SK-N-SH (cell line): Measurements from ENCODE around the gene MLXIPL. TPM values are rescaled to one million over a fixed set of nuclear protein-coding genes. Genes with fewer than 3 reads are reported as not detected.

Experiments
- CTCF ChIA-PET: fragments of 300-600, 350-600 bp; formaldehyde crosslinking; extraction: SDS; loops from one replicate; lab custom pipeline; 2021; lab: Yijun Ruan, JAX
- POLR2A ChIA-PET: fragments of 350-600 bp; sonication (Branson Sonifier 250); formaldehyde crosslinking; extraction: SDS; loops from one replicate; lab custom pipeline; 2020; ENCODE audit warnings: antibody characterized with exemption, inconsistent platforms; lab: Yijun Ruan, JAX
- DNase-seq: peaks from one replicate; pipeline ENCODE4 v3.0.0; 2012
- H2AFZ ChIP-seq: fragments of 200-600 bp; sonication (generic); 2 replicates; pipeline ENCODE4 v1.8.1; 2016; ENCODE audit warnings: antibody characterized with exemption, mild to moderate bottlenecking, low read depth
- H3F3A ChIP-seq: fragments of 200-600 bp; sonication (generic); replicated peaks from 2 replicates; pipeline ENCODE3; 2016; ENCODE audit warnings: antibody characterized with exemption, mild to moderate bottlenecking; ENCODE audit not compliant: insufficient read depth
- H3K27ac ChIP-seq, 2 experiments: fragments of 200-500 bp in 1 of 2; fragments of 200-600 bp in 1 of 2; sonication (Bioruptor generic) in 1 of 2; sonication (generic), shearing (Covaris generic) in 1 of 2; 2 replicates each; pipeline versions ENCODE4 v1.5.1 to v1.6.1; 2014 to 2016; ENCODE audit warnings: low read depth in 2 of 2, inconsistent platforms in 1 of 2, low read length in 1 of 2, mild to moderate bottlenecking in 1 of 2, mixed read lengths in 1 of 2
- H3K27me3 ChIP-seq: fragments of 200-600 bp; sonication (generic), shearing (Covaris generic); 2 replicates; pipeline ENCODE4 v1.6.1; 2016; ENCODE audit warnings: mixed run types; ENCODE audit not compliant: insufficient read depth
- H3K36me3 ChIP-seq, 2 experiments: fragments of 200-500 bp in 1 of 2; fragments of 200-600 bp in 1 of 2; sonication (Bioruptor generic) in 1 of 2; sonication (generic) in 1 of 2; replicated peaks in 1 of 2; 2 replicates each; pipeline versions ENCODE3 to v1.5.1; 2014 to 2016; ENCODE audit warnings: low read length in 1 of 2, mild to moderate bottlenecking in 1 of 2; ENCODE audit not compliant: insufficient read depth in 2 of 2, control insufficient read depth in 1 of 2
- H3K4me1 ChIP-seq, 2 experiments: fragments of 200-500 bp in 1 of 2; fragments of 200-600 bp in 1 of 2; sonication (Bioruptor generic) in 1 of 2; sonication (generic), shearing (Covaris generic) in 1 of 2; 2 replicates each; pipeline versions ENCODE4 v1.5.1 to v1.6.1; 2014 to 2016; ENCODE audit warnings: low read depth in 1 of 2, low read length in 1 of 2, mixed run types in 1 of 2; ENCODE audit not compliant: insufficient read depth in 2 of 2, control insufficient read depth in 1 of 2
- H3K4me2 ChIP-seq: fragments of 200-600 bp; sonication (generic), shearing (Covaris generic); 2 replicates; pipeline ENCODE4 v1.6.1; 2017; ENCODE audit warnings: mixed run types
- H3K4me3 ChIP-seq, 2 experiments: fragments of 200-500 bp in 1 of 2; fragments of 200-600 bp in 1 of 2; sonication (Bioruptor generic) in 1 of 2; sonication (generic), shearing (Covaris generic) in 1 of 2; 2 replicates each; pipeline versions ENCODE4 v1.5.1 to v1.8.1; 2014 to 2016; ENCODE audit warnings: low read depth in 2 of 2, inconsistent platforms in 1 of 2, low read length in 1 of 2, mild to moderate bottlenecking in 1 of 2, mixed read lengths in 1 of 2, moderate library complexity in 1 of 2
- H3K79me2 ChIP-seq: fragments of 200-600 bp; sonication (generic); 2 replicates; pipeline ENCODE4 v1.8.1; 2017; ENCODE audit warnings: mild to moderate bottlenecking; ENCODE audit not compliant: insufficient read depth
- H3K9ac ChIP-seq: fragments of 200-600 bp; sonication (generic); 2 replicates; pipeline ENCODE4 v1.6.1; 2017; ENCODE audit warnings: mixed run types
- H3K9me2 ChIP-seq: fragments of 200-600 bp; sonication (generic); 2 replicates; pipeline ENCODE4 v1.6.1; 2017; ENCODE audit warnings: mixed run types
- H3K9me3 ChIP-seq: fragments of 200-600 bp; sonication (generic); 2 replicates; pipeline ENCODE4 v1.6.1; 2017; ENCODE audit warnings: mixed run types, mild to moderate bottlenecking, moderate library complexity
- H4K20me1 ChIP-seq: fragments of 200-600 bp; sonication (generic); 2 replicates; pipeline ENCODE4 v1.6.1; 2017; ENCODE audit warnings: mild to moderate bottlenecking, mixed run types; ENCODE audit not compliant: insufficient read depth
- CHD2 ChIP-seq: fragments of 150-350 bp; IDR thresholded peaks from 2 replicates; pipeline ENCODE4 v1.6.1; 2018; ENCODE audit warnings: low read length; ENCODE audit not compliant: partially characterized antibody
- GABPA ChIP-seq: IDR thresholded peaks from 2 replicates; pipeline ENCODE4 v1.4.0; 2012; ENCODE audit warnings: low read depth, mild to moderate bottlenecking
- JUND ChIP-seq: IDR thresholded peaks from 2 replicates; pipeline ENCODE4 v1.4.0; 2012
- POLR2AphosphoS5 ChIP-seq: IDR thresholded peaks from 2 replicates; pipeline ENCODE4 v1.6.1; 2012; ENCODE audit warnings: low read depth, low read length
- WGBS: methylation state at CpG from one replicate; pipeline ENCODE4 v1.1.6; 2017; ENCODE audit warnings: low lambda C conversion rate; 5-methylcytosine and 5-hydroxymethylcytosine counted together
- polyA plus RNA-seq, 3 experiments: library from polyadenylated mRNA; depleted of rRNA; stranded (reverse); fragments of >200 nt; gene quantifications; 2 replicates each; pipeline ENCODE4 v1.2.3, GENCODE V29; 2012
- TF ChIP-seq, protein P1 (sequence below): fragments of 150-350 bp; IDR thresholded peaks from 2 replicates; pipeline ENCODE4 v1.6.1; 2016; ENCODE audit warnings: mild to moderate bottlenecking, low read depth, low read length
- TF ChIP-seq, protein P2 (sequence below): fragments of 150-350 bp; IDR thresholded peaks from 2 replicates; pipeline ENCODE4 v1.6.1; 2017; ENCODE audit warnings: antibody characterized with exemption, low read length, low read depth, borderline replicate concordance
- TF ChIP-seq, protein P3 (sequence below): IDR thresholded peaks from 2 replicates; pipeline ENCODE4; 2012
- TF ChIP-seq, protein P4 (sequence below): IDR thresholded peaks from 2 replicates; pipeline ENCODE4 v1.4.0; 2012; ENCODE audit warnings: low read depth

Gene MLXIPL
- polyA plus RNA-seq, 1 of the 3 experiments (the other 2 are of a cell fraction) = 0.21 TPM

DNA sequence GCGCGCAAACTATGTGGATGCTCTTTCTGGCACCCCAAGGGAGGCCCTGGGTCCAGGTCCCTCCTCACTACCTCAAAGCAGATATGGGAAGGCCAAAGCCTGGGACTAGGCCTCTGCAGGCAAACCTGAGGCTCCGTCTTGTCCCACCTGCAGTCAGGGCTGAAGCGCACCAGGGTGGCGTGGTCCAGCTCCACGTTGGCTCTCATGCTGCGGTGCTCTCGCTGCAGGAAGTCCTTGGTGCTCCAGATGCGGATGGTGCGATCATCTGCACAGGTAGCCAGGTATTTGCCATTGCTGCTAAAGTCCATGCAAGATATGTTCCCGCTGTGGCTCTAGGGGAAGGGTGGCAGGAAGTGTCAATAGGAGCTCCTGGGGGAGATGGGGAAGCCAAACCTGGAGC is 50.5 kb downstream of the MLXIPL start:
- no peaks in the 10 kb centered on the region for H3K9me2 ChIP-seq
- H3K4me3 ChIP-seq = no peak overlapping the region
- no peaks in the 10 kb centered on the region for H3K27me3 ChIP-seq
- H3K9me3 ChIP-seq = no peaks in the 10 kb centered on the region
- H2AFZ ChIP-seq = no peak overlapping the region
- H3K27ac ChIP-seq = no peak overlapping the region
- TF ChIP-seq, protein P1, sequence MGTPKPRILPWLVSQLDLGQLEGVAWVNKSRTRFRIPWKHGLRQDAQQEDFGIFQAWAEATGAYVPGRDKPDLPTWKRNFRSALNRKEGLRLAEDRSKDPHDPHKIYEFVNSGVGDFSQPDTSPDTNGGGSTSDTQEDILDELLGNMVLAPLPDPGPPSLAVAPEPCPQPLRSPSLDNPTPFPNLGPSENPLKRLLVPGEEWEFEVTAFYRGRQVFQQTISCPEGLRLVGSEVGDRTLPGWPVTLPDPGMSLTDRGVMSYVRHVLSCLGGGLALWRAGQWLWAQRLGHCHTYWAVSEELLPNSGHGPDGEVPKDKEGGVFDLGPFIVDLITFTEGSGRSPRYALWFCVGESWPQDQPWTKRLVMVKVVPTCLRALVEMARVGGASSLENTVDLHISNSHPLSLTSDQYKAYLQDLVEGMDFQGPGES = no peak
- TF ChIP-seq POLR2AphosphoS5 (no peak), JUND (no peak)
- H3K36me3 ChIP-seq = peaks cover 55 to 74% of the 10 kb centered on the region in 2 experiments
- 96% methylated on average over 7 of the region's 11 CpGs for WGBS
- no peak overlapping the region for H3K9ac ChIP-seq
- H4K20me1 ChIP-seq = peaks cover 32% of the 10 kb centered on the region
- peaks cover 58% of the 10 kb centered on the region for H3K79me2 ChIP-seq
- H3K4me2 ChIP-seq = no peak overlapping the region
- H3F3A ChIP-seq = peaks cover 10% of the 10 kb centered on the region
- no peak for DNase-seq
- H3K4me1 ChIP-seq = peaks cover 4 to 10% of the 10 kb centered on the region in 2 experiments; a peak in 3 of 4 replicates
- ChIA-PET POLR2A (no interaction called here), CTCF (interaction anchor here (1.8 kb wide), 1 partner anchor 33 kb away, joined by 6 read pairs; no protein-coding TSS in a partner anchor)

DNA sequence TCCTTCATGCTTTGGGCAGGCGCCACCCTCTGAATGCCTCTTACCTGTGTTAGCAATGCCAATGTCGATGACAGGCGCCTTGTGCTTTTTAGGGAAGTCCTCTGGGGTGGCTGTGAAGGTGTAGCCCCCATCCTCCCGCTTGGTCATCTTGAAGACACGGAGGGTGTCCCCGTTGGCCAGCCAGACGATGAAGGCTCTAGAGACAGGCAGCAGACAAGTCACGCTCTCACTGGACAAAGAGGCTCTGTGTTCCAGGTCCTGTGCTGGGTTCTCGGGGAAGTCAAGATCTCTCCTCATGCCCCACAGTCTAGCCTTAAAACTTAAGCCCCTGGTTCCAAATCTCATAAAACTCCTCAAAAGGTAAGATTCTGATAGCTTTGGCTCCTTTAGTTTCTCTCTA is 51.0 kb downstream of the MLXIPL start:
- peaks cover 32% of the 10 kb centered on the region for H4K20me1 ChIP-seq
- H3K4me2 ChIP-seq = no peak overlapping the region
- H3K36me3 ChIP-seq = peaks cover 55 to 79% of the 10 kb centered on the region in 2 experiments
- H3K4me3 ChIP-seq = no peak overlapping the region
- no peak for DNase-seq
- WGBS = 95% methylated on average over 9 of the region's 9 CpGs
- H3K79me2 ChIP-seq = peaks cover 57% of the 10 kb centered on the region
- H3F3A ChIP-seq = peaks cover 13% of the 10 kb centered on the region
- peaks cover 4 to 10% of the 10 kb centered on the region in 2 experiments; a peak in 3 of 4 replicates for H3K4me1 ChIP-seq
- H3K27me3 ChIP-seq = no peaks in the 10 kb centered on the region
- H3K27ac ChIP-seq = no peak overlapping the region
- CTCF ChIA-PET = interaction anchor here (1.8 kb wide), 1 partner anchor 34 kb away, joined by 6 read pairs; no protein-coding TSS in a partner anchor
- POLR2A ChIA-PET = no interaction called here
- TF ChIP-seq, protein P2, sequence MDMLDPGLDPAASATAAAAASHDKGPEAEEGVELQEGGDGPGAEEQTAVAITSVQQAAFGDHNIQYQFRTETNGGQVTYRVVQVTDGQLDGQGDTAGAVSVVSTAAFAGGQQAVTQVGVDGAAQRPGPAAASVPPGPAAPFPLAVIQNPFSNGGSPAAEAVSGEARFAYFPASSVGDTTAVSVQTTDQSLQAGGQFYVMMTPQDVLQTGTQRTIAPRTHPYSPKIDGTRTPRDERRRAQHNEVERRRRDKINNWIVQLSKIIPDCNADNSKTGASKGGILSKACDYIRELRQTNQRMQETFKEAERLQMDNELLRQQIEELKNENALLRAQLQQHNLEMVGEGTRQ = no peak
- TF ChIP-seq, protein P3, sequence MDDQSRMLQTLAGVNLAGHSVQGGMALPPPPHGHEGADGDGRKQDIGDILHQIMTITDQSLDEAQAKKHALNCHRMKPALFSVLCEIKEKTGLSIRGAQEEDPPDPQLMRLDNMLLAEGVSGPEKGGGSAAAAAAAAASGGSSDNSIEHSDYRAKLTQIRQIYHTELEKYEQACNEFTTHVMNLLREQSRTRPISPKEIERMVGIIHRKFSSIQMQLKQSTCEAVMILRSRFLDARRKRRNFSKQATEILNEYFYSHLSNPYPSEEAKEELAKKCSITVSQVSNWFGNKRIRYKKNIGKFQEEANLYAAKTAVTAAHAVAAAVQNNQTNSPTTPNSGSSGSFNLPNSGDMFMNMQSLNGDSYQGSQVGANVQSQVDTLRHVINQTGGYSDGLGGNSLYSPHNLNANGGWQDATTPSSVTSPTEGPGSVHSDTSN = no peak
- TF ChIP-seq CHD2 (no peak), GABPA (no peak)
- TF ChIP-seq, protein P4, sequence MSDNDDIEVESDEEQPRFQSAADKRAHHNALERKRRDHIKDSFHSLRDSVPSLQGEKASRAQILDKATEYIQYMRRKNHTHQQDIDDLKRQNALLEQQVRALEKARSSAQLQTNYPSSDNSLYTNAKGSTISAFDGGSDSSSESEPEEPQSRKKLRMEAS = no peak
- no peak overlapping the region for H2AFZ ChIP-seq
- H3K9me3 ChIP-seq = no peaks in the 10 kb centered on the region
- no peaks in the 10 kb centered on the region for H3K9me2 ChIP-seq
- H3K9ac ChIP-seq = no peak overlapping the region
